ENCODE measurements around the gene TRMT10B.

DNA sequence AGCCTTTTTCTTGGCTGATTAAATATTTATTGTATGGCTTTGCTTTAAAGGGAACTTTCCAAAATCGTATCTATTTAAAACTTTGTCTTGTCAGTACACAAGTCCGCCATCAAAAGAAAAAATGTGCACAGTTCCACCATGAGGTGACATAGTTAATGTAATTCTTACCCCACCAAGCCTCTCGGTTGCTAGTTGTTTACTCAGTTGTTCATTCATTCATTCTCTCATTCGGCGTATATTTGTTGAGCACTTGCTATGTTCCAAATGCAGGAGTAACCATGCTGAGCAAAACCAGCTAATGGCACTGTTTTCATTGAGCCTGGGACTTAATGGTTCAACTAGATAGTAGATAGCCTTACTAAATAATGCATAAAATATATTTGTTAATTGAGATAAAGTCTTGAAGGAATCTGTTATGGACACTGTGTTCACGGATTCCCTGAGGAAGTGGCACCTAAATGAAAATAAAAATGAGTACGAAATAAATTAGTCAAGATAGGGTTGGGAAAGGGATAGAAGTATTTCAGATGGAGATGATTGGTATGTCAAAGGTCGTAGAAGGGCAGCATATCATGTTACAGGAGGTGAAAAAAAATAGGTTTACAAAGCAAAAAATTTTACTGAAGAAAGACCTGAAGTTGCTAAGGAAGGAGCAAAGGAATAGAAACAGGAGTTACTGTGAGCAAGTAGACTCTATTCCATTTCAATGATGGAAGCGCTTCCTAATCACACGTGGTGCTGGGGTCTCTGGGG, 48.5 kb downstream of the TRMT10B start:
- TF ChIP-seq, protein P1, sequence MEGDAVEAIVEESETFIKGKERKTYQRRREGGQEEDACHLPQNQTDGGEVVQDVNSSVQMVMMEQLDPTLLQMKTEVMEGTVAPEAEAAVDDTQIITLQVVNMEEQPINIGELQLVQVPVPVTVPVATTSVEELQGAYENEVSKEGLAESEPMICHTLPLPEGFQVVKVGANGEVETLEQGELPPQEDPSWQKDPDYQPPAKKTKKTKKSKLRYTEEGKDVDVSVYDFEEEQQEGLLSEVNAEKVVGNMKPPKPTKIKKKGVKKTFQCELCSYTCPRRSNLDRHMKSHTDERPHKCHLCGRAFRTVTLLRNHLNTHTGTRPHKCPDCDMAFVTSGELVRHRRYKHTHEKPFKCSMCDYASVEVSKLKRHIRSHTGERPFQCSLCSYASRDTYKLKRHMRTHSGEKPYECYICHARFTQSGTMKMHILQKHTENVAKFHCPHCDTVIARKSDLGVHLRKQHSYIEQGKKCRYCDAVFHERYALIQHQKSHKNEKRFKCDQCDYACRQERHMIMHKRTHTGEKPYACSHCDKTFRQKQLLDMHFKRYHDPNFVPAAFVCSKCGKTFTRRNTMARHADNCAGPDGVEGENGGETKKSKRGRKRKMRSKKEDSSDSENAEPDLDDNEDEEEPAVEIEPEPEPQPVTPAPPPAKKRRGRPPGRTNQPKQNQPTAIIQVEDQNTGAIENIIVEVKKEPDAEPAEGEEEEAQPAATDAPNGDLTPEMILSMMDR (conservative IDR thresholded peaks at IDR 0.05 in 1 of 2, IDR thresholded peaks at IDR 0.05 in 1 of 2; ENCODE audit: low read depth in 1 of 2, low read length in 2 of 2), result no peak
- TF ChIP-seq EZH2 (IDR thresholded peaks at IDR 0.05; ENCODE audit: low read length, missing control alignments), result no peak

Measured in fibroblast of lung (primary cell).